Activated CD4-positive, alpha-beta memory T cell treated with anti-CD3 and anti-CD28 coated beads for 36 hours (primary cell): Measurements from ENCODE around the gene ASIC4. TPM values are rescaled to one million over a fixed set of nuclear protein-coding genes. Genes with fewer than 3 reads are reported as not detected.

ENCODE experiments used
- CTCF ChIA-PET: fragments of 350-600 bp; sonication (Branson Sonifier 250); formaldehyde crosslinking; loops from one replicate; lab custom pipeline; 2021; ENCODE audit warnings: antibody characterized with exemption, inconsistent platforms; lab: Charles Lee
- POLR2A ChIA-PET: fragments of 350-600 bp; sonication (Branson Sonifier 250); formaldehyde crosslinking; loops from one replicate; lab custom pipeline; 2021; ENCODE audit warnings: antibody characterized with exemption; lab: Charles Lee
- DNase-seq: peaks from one replicate; pipeline ENCODE4 v3.0.0-alpha.2; 2020
- H3K27ac Mint-ChIP-seq: one replicate; pipeline ENCODE4 v1.8.0; 2021; ENCODE audit warnings: mixed read lengths
- H3K27me3 Mint-ChIP-seq: one replicate; pipeline ENCODE4 v1.8.0; 2021; ENCODE audit warnings: mixed read lengths
- H3K36me3 Mint-ChIP-seq: one replicate; pipeline ENCODE4 v1.8.0; 2021; ENCODE audit warnings: mixed read lengths
- H3K4me1 Mint-ChIP-seq: one replicate; pipeline ENCODE4 v1.8.0; 2021; ENCODE audit warnings: low read depth, mixed read lengths
- H3K4me3 Mint-ChIP-seq: one replicate; pipeline ENCODE4 v1.8.0; 2021; ENCODE audit warnings: mild to moderate bottlenecking, mixed read lengths
- H3K9me3 Mint-ChIP-seq: one replicate; pipeline ENCODE4 v1.8.0; 2021; ENCODE audit warnings: mixed read lengths
- intact Hi-C: fragments of 100-400 bp; cut with micrococcal nuclease; formaldehyde crosslinking; loops from one replicate; pipeline ENCODE4 v1.15.1; 2023
- total RNA-seq, 2 experiments: library from RNA; stranded (reverse); gene quantifications; one replicate each; pipeline ENCODE4 v1.2.3, GENCODE V29; 2021

The ASIC4 gene
- total RNA-seq, 2 experiments from 2014 or later, result 0.07 TPM; not detected in 1

DNA sequence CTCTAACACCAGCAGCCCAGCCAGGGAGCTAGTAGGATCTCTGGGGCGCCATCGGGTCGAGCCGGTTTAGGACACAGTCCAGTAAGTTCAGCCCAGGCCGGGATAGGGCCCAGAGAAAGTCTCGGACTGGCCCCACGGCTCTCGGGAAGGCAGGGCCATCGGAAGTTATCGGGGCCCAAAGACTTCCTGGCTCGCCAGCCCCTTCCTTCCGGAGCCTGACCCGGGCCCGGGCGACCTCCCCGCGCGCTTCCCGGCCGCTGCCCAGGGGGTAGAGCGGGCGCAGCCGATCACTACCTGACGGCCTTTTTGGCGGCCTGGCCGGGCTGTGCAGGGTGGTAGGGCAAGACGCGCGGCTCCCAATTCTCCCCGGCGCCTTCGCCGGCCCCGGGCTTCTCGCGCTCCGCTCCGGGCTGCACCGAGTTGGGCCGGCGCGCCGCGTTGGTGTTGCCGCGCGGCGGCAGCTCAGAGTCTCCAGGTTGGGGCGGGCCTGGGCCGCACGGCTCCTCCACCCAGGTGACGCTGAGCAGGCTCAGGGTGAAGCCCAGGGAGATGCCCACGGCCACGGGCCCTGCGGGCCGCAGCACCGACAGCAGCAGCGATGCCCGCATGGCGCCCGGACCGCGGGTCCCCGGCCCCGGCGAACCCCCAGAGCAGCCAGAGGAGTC is 28.8 kb downstream of the ASIC4 start:
- ChIA-PET CTCF (interaction anchor here (0.9 to 6.6 kb wide), 13 partner anchors 10 to 155 kb away, joined by 3 to 73 read pairs (median 5); partner anchors contain the start of genes GMPPA and STK11IP), POLR2A (interaction anchor here (0.6 to 1.4 kb wide), 7 partner anchors 9 to 155 kb away, joined by 3 to 8 read pairs (median 4); partner anchors contain the start of genes DNPEP, GMPPA and STK11IP)
- H3K4me3 Mint-ChIP-seq, result peak overlapping the region; percentile 92
- H3K9me3 Mint-ChIP-seq, result no peaks in the 10 kb centered on the region
- no peak for DNase-seq
- H3K4me1 Mint-ChIP-seq, result peaks cover 22% of the 10 kb centered on the region
- intact Hi-C loops, result loop anchor here (1.0 to 10.0 kb wide), 5 partner anchors 9 to 368 kb away; partner anchors contain the start of genes CNPPD1, GMPPA, RETREG2 and SLC23A3
- H3K27me3 Mint-ChIP-seq, result no peaks in the 10 kb centered on the region
- peaks cover 19% of the 10 kb centered on the region for H3K36me3 Mint-ChIP-seq
- peak overlapping the region; percentile 65 for H3K27ac Mint-ChIP-seq

- H3K9me3 Mint-ChIP-seq, result no peaks in the 10 kb centered on the region
- CTCF ChIA-PET, result interaction anchor here (0.9 to 6.6 kb wide), 11 partner anchors 9 to 145 kb away, joined by 3 to 73 read pairs (median 5); partner anchors contain the start of genes GMPPA and STK11IP
- peaks cover 22% of the 10 kb centered on the region for H3K4me1 Mint-ChIP-seq
- POLR2A ChIA-PET, result interaction anchor here (0.6 to 1.4 kb wide), 6 partner anchors 8 to 156 kb away, joined by 3 to 8 read pairs (median 4); partner anchors contain the start of genes DNPEP and STK11IP
- peak within 1 kb of the TSS; percentile 65 for H3K27ac Mint-ChIP-seq
- peaks cover 17% of the 10 kb centered on the region for H3K36me3 Mint-ChIP-seq
- H3K4me3 Mint-ChIP-seq, result peak within 1 kb of the TSS; percentile 92
- intact Hi-C loops, result loop anchor here (1.0 to 10.0 kb wide), 5 partner anchors 9 to 369 kb away; partner anchors contain the start of genes CNPPD1, GMPPA, RETREG2 and SLC23A3
- DNase-seq, result peak; percentile 98
- peaks cover 5% of the 10 kb centered on the region for H3K27me3 Mint-ChIP-seq
Measured at GRCh38 chr2:219543596-219544358, 29.5 kb downstream of the ASIC4 start, which contains the start of the genes CHPF and TMEM198. Gene CHPF, minus strand, starts transcription at chr2:219543809. Its CDS starts 271 bp downstream, at chr2:219543538. Gene TMEM198, plus strand, starts transcription at chr2:219544028. Its CDS starts 700 bp downstream, at chr2:219544728.

DNA sequence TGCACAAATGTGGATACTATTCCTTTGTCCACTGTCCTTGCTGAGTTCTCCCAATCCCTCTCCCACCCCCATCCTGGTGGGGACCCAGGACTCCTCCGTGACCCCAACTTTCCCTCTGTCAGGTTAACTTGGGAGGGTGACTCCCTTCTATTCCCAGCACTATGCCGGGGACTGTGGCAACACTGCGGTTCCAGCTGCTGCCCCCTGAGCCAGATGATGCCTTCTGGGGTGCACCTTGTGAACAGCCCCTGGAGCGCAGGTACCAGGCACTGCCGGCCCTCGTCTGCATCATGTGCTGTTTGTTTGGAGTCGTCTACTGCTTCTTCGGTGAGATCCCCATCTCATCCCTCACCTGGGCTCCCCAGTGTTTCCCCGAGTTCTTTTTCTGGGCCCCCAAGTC is 30.3 kb downstream of the ASIC4 start:
- CTCF ChIA-PET, result interaction anchor here (0.9 to 6.6 kb wide), 4 partner anchors 15 to 98 kb away, joined by 3 to 73 read pairs (median 17); partner anchors contain the start of gene STK11IP
- H3K9me3 Mint-ChIP-seq, result no peaks in the 10 kb centered on the region
- peaks cover 22% of the 10 kb centered on the region for H3K4me1 Mint-ChIP-seq
- H3K4me3 Mint-ChIP-seq, result peak overlapping the region; percentile 78
- no peak for DNase-seq
- POLR2A ChIA-PET, result interaction anchor here (1.3 kb wide), 1 partner anchor 15 kb away, joined by 4 read pairs; no protein-coding TSS in a partner anchor
- intact Hi-C loops, result loop anchor here (10.0 kb wide), 1 partner anchor 370 kb away; the partner anchor contains the start of genes CNPPD1, RETREG2 and SLC23A3
- H3K27me3 Mint-ChIP-seq, result peaks cover 7% of the 10 kb centered on the region
- peaks cover 12% of the 10 kb centered on the region for H3K36me3 Mint-ChIP-seq
- H3K27ac Mint-ChIP-seq, result no peak overlapping the region

DNA sequence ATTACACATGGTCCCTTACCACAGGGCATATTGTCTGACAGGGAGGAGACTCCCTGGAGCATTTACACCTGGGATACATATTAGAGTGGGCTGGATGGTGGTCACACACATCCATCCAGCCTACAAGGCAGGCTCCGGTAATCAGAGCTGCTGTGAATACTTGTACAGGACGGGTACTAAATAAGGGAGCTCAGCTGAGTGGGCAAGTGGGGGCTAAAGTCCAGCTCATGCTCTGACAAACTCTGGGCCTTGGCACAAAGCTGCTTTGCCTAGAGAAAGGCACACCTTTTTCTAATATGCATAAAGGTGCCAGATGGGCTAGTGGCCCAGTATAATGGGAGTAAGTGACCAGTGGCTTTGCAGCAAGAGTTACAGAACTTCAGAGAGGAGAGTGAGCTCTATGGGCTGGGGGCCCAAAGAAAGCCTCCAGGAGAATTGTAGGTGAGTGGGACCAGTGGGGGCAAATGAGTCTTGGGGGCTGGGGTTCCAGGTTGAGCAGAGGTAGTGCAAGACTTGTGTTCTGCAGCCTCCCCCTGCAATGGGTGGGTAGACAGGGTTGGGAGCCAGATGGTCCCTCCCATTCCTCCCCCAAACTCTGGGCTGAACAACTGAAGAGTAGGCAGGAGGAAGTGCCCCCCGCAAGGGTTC is 31.1 kb downstream of the ASIC4 start:
- Mint-ChIP-seq H3K4me1 (peaks cover 22% of the 10 kb centered on the region), H3K9me3 (no peaks in the 10 kb centered on the region), H3K4me3 (no peak overlapping the region), H3K36me3 (peaks cover 7% of the 10 kb centered on the region), H3K27ac (no peak overlapping the region), H3K27me3 (peaks cover 7% of the 10 kb centered on the region)
- POLR2A ChIA-PET, result no interaction called here
- DNase-seq, result no peak
- intact Hi-C loops, result loop anchor here (10.0 kb wide), 1 partner anchor 371 kb away; the partner anchor contains the start of genes CNPPD1, RETREG2 and SLC23A3
- CTCF ChIA-PET, result interaction anchor here (0.9 to 6.6 kb wide), 3 partner anchors 15 to 97 kb away, joined by 3 to 73 read pairs (median 30); no protein-coding TSS in a partner anchor

- no peak for DNase-seq
- Mint-ChIP-seq H3K9me3 (no peaks in the 10 kb centered on the region), H3K36me3 (peaks cover 4% of the 10 kb centered on the region), H3K4me3 (no peak overlapping the region), H3K27ac (no peak overlapping the region), H3K27me3 (peaks cover 10% of the 10 kb centered on the region), H3K4me1 (peaks cover 22% of the 10 kb centered on the region)
- CTCF ChIA-PET, result interaction anchor here (0.9 to 6.6 kb wide), 3 partner anchors 16 to 97 kb away, joined by 3 to 73 read pairs (median 30); no protein-coding TSS in a partner anchor
- POLR2A ChIA-PET, result no interaction called here
- intact Hi-C loops, result loop anchor here (10.0 kb wide), 1 partner anchor 371 kb away; the partner anchor contains the start of genes CNPPD1, RETREG2 and SLC23A3
Measured at GRCh38 chr2:219545943-219546352, 31.7 kb downstream of the ASIC4 start.

DNA sequence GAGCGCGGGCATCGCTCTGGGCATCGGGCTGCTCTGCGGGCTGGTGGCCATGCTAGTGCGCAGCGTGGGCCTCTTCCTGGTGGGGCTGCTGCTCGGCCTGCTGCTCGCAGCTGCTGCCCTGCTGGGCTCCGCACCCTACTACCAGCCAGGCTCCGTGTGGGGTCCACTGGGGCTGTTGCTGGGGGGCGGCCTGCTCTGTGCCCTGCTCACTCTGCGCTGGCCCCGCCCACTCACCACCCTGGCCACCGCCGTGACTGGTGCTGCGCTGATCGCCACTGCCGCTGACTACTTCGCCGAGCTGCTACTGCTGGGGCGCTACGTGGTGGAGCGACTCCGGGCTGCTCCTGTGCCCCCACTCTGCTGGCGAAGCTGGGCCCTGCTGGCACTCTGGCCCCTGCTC is 33.3 kb downstream of the ASIC4 start:
- H3K4me3 Mint-ChIP-seq, result no peak overlapping the region

GRCh38 chr2:219548990-219549389 is 34.7 kb downstream of the ASIC4 start:
- peaks cover 18% of the 10 kb centered on the region for H3K4me1 Mint-ChIP-seq
- H3K9me3 Mint-ChIP-seq, result no peaks in the 10 kb centered on the region
- no peaks in the 10 kb centered on the region for H3K36me3 Mint-ChIP-seq
- peaks cover 26% of the 10 kb centered on the region for H3K27me3 Mint-ChIP-seq
- POLR2A ChIA-PET, result no interaction called here
- no peak overlapping the region for H3K27ac Mint-ChIP-seq
- no peak for DNase-seq
- CTCF ChIA-PET, result interaction anchor here (0.7 to 1.7 kb wide), 2 partner anchors 11 to 19 kb away, joined by 3 to 13 read pairs; no protein-coding TSS in a partner anchor
- intact Hi-C loops, result loop anchor here (10.0 kb wide), 1 partner anchor 374 kb away; the partner anchor contains the start of genes CNPPD1, RETREG2 and SLC23A3
- no peak overlapping the region for H3K4me3 Mint-ChIP-seq

More for the DNA sequence above, 33.3 kb downstream of the ASIC4 start:
- peaks cover 15% of the 10 kb centered on the region for H3K4me1 Mint-ChIP-seq
- H3K36me3 Mint-ChIP-seq, result no peaks in the 10 kb centered on the region
- H3K9me3 Mint-ChIP-seq, result no peaks in the 10 kb centered on the region
- ChIA-PET POLR2A (no interaction called here), CTCF (interaction anchor here (1.7 kb wide), 1 partner anchor 12 kb away, joined by 13 read pairs; no protein-coding TSS in a partner anchor)
- intact Hi-C loops, result loop anchor here (10.0 kb wide), 1 partner anchor 373 kb away; the partner anchor contains the start of genes CNPPD1, RETREG2 and SLC23A3
- peaks cover 17% of the 10 kb centered on the region for H3K27me3 Mint-ChIP-seq
- no peak for DNase-seq
- no peak overlapping the region for H3K27ac Mint-ChIP-seq

- no peak for DNase-seq
- peaks cover 13% of the 10 kb centered on the region for H3K4me1 Mint-ChIP-seq
- H3K27ac Mint-ChIP-seq, result no peak overlapping the region
- no peaks in the 10 kb centered on the region for H3K9me3 Mint-ChIP-seq
- CTCF ChIA-PET, result interaction anchor here (1.7 to 2.3 kb wide), 2 partner anchors 10 to 11 kb away, joined by 9 to 13 read pairs; no protein-coding TSS in a partner anchor
- POLR2A ChIA-PET, result no interaction called here
- no peaks in the 10 kb centered on the region for H3K36me3 Mint-ChIP-seq
- intact Hi-C loops, result loop anchor here (10.0 kb wide), 1 partner anchor 375 kb away; the partner anchor contains the start of genes CNPPD1, RETREG2 and SLC23A3
- peaks cover 31% of the 10 kb centered on the region for H3K27me3 Mint-ChIP-seq
- H3K4me3 Mint-ChIP-seq, result no peak overlapping the region
Measured at GRCh38 chr2:219549619-219550018, 35.3 kb downstream of the ASIC4 start.

DNA sequence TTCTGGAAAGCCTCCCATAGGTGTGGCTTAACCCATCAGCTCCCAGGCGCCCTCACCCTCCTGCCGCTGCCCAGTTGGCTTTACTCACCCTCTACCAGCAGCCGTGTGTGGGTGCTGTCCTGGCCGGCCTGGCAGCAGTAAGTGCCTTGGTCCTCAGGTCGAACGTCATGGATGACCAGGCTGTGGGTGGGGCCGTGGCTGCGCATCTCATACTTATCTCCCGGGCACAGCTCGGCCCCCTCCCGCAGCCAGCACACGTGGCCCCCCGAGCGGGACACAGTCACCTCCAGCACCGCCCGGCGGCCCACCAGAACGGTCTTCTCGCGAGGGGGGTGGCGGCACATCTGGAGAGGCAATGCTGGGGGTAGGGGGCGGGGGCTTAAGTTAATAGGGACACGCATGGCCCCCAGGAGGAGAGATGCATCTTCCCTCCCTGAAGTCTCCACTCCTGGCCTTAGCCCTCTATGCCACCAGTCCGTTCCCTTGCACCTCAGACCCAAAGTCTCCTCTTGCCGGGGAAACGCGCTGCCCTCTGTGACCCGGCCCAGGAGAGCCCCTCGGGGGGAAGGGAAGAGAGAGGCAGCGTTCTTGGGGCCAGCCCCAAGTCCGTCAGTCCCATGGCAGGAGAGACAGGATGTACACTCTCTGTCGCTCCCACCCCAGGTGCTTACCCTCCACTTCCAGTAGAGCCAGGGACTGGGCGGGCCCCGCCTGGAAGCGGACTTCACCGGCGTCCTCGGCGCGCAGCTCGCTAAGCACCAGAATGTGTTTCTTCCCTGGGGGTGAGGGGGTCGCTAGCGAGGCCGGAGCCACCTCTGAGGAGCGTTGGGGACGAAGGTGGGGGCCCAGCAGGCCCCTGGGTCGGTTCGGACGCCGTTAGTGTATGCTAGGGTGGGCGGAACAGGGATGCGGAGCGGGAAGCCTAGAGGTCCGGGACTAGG is 37.4 kb downstream of the ASIC4 start:
- H3K4me1 Mint-ChIP-seq, result peaks cover 10% of the 10 kb centered on the region
- H3K27ac Mint-ChIP-seq, result no peak overlapping the region
- ChIA-PET POLR2A (interaction anchor here (0.6 kb wide), 2 partner anchors 8 to 165 kb away, joined by 3 read pairs; partner anchors contain the start of gene CHPF), CTCF (interaction anchor here (0.7 to 3.8 kb wide), 6 partner anchors 9 to 42 kb away, joined by 3 to 17 read pairs (median 6); partner anchors contain the start of genes CHPF and TMEM198)
- intact Hi-C loops, result loop anchor here (1.0 kb wide), 4 partner anchors 8 to 163 kb away; partner anchors contain the start of genes CHPF, GMPPA and STK11IP
- H3K9me3 Mint-ChIP-seq, result no peaks in the 10 kb centered on the region
- DNase-seq, result peak; percentile 46
- no peaks in the 10 kb centered on the region for H3K36me3 Mint-ChIP-seq
- peaks cover 37% of the 10 kb centered on the region for H3K27me3 Mint-ChIP-seq
- H3K4me3 Mint-ChIP-seq, result peak overlapping the region; percentile 68
